Astrocyte (in vitro differentiated cells and primary cell): ENCODE measurements around the gene CAV1. TPM values are rescaled to one million over a fixed set of nuclear protein-coding genes. Genes with fewer than 3 reads are reported as not detected.
A peak's percentile ranks its signal among the peaks of the same experiment; 100 is the strongest.

Experiments used
- DNase-seq: peaks from one replicate; pipeline ENCODE4 v3.0.0-alpha.2; 2010; ENCODE audit warnings: low read depth
- FAIRE-seq: peaks from 2 replicates; lab custom pipeline; 2011; peaks lifted over from hg19 to GRCh38; lab: Jason Lieb, UNC
- H2AFZ ChIP-seq: 2 replicates; pipeline ENCODE4 v1.6.0; 2012; ENCODE audit warnings: low read depth, low read length, inconsistent platforms
- H3K27ac ChIP-seq: 2 replicates; pipeline ENCODE4 v1.5.1; 2011; ENCODE audit warnings: low read depth, low read length, inconsistent platforms
- H3K27me3 ChIP-seq: 2 replicates; pipeline ENCODE4 v1.6.0; 2011; ENCODE audit warnings: low read length, inconsistent platforms; ENCODE audit not compliant: insufficient read depth
- H3K36me3 ChIP-seq: 2 replicates; pipeline ENCODE4 v1.5.1; 2011; ENCODE audit warnings: low read length, inconsistent platforms; ENCODE audit not compliant: insufficient read depth
- H3K4me1 ChIP-seq: 2 replicates; pipeline ENCODE4 v1.5.1; 2011; ENCODE audit warnings: low read length, inconsistent platforms; ENCODE audit not compliant: insufficient read depth
- H3K4me2 ChIP-seq: 2 replicates; pipeline ENCODE4 v1.6.0; 2012; ENCODE audit warnings: low read length, inconsistent platforms
- H3K4me3 ChIP-seq: 2 replicates; pipeline ENCODE4 v1.5.1; 2011; ENCODE audit warnings: low read depth, mild to moderate bottlenecking, low read length, inconsistent platforms; ENCODE audit not compliant: insufficient read depth
- H3K79me2 ChIP-seq: 2 replicates; pipeline ENCODE4 v1.6.0; 2012; ENCODE audit warnings: mild to moderate bottlenecking, low read length, inconsistent platforms; ENCODE audit not compliant: insufficient read depth
- H3K9ac ChIP-seq: 2 replicates; pipeline ENCODE4 v1.6.0; 2012; ENCODE audit warnings: mild to moderate bottlenecking, low read length, inconsistent platforms
- H3K9me3 ChIP-seq: 2 replicates; pipeline ENCODE4 v1.5.1; 2012; ENCODE audit warnings: low read depth, mild to moderate bottlenecking, low read length, inconsistent platforms; ENCODE audit not compliant: insufficient read depth
- H4K20me1 ChIP-seq: 2 replicates; pipeline ENCODE4 v1.6.0; 2012; ENCODE audit warnings: low read length, inconsistent platforms; ENCODE audit not compliant: insufficient read depth
- H3K27ac Mint-ChIP-seq: one replicate; pipeline ENCODE4 v1.8.0; 2021; ENCODE audit warnings: mild to moderate bottlenecking, mixed read lengths; ENCODE audit not compliant: unreplicated experiment
- H3K27me3 Mint-ChIP-seq: one replicate; pipeline ENCODE4 v1.8.0; 2021; ENCODE audit warnings: low read depth, mixed read lengths; ENCODE audit not compliant: unreplicated experiment
- H3K36me3 Mint-ChIP-seq: one replicate; pipeline ENCODE4 v1.8.0; 2021; ENCODE audit warnings: low read depth, mixed read lengths; ENCODE audit not compliant: unreplicated experiment
- H3K4me1 Mint-ChIP-seq: one replicate; pipeline ENCODE4 v1.8.0; 2021; ENCODE audit warnings: low read depth, mixed read lengths; ENCODE audit not compliant: unreplicated experiment
- H3K4me3 Mint-ChIP-seq: one replicate; pipeline ENCODE4 v1.8.0; 2021; ENCODE audit warnings: mild to moderate bottlenecking, moderate library complexity, mixed read lengths; ENCODE audit not compliant: unreplicated experiment
- H3K9me3 Mint-ChIP-seq: one replicate; pipeline ENCODE4 v1.8.0; 2021; ENCODE audit warnings: mild to moderate bottlenecking, mixed read lengths; ENCODE audit not compliant: unreplicated experiment
- CTCF ChIP-seq: IDR thresholded peaks from 2 replicates; pipeline ENCODE4 v1.5.1; 2011; ENCODE audit warnings: low read depth, mild to moderate bottlenecking, inconsistent platforms, low read length, moderate library complexity; ENCODE audit not compliant: insufficient read depth
- EZH2 ChIP-seq: IDR thresholded peaks from 2 replicates; pipeline ENCODE4 v1.6.1; 2012; ENCODE audit warnings: mild to moderate bottlenecking, low read length, inconsistent platforms; ENCODE audit not compliant: insufficient read depth
- total RNA-seq: library from RNA; stranded (reverse); gene quantifications from 2 replicates; pipeline ENCODE4 v1.2.1, GENCODE V29; 2021

CAV1 gene
- total RNA-seq, 1 donor from 2014 or later = 472 TPM

- Histone ChIP-seq H3K9me3 (no peaks in the 10 kb centered on the region), H3K27ac (peak within 1 kb of the TSS; percentile 78), H3K4me2 (peak within 1 kb of the TSS; percentile 87), H3K9ac (peak within 1 kb of the TSS; percentile 86), H3K27me3 (no peaks in the 10 kb centered on the region), H3K4me3 (peak within 1 kb of the TSS; percentile 76), H3K36me3 (peaks cover 4% of the 10 kb centered on the region), H3K4me1 (peaks cover 16% of the 10 kb centered on the region), H3K79me2 (peaks cover 45% of the 10 kb centered on the region), H2AFZ (peak within 1 kb of the TSS; percentile 92), H4K20me1 (no peaks in the 10 kb centered on the region)
- H3K4me1 Mint-ChIP-seq = peaks cover 19% of the 10 kb centered on the region
- H3K36me3 Mint-ChIP-seq = peaks cover 3% of the 10 kb centered on the region
- FAIRE-seq (no peak), DNase-seq (peak; percentile 41)
- peaks cover 7% of the 10 kb centered on the region for H3K9me3 Mint-ChIP-seq
- H3K27ac Mint-ChIP-seq = peak within 1 kb of the TSS; percentile 84
- H3K4me3 Mint-ChIP-seq = peak within 1 kb of the TSS; percentile 91
- TF ChIP-seq CTCF (no peak), EZH2 (no peak)
- H3K27me3 Mint-ChIP-seq = no peaks in the 10 kb centered on the region
Observed at GRCh38 chr7:116499168-116500077, 25.4 kb upstream of the CAV1 start, which contains the start of gene CAV2. TSS of gene CAV2 (plus strand) at chr7:116499738. CDS start at chr7:116499782, 44 bp downstream.

GRCh38 chr7:116500078-116500853, 24.6 kb upstream of the CAV1 start:
- peaks cover 23% of the 10 kb centered on the region for H3K4me1 Mint-ChIP-seq
- peak; percentile 75 for DNase-seq

More at GRCh38 chr7:116500078-116500853, 24.6 kb upstream of the CAV1 start:
- Mint-ChIP-seq H3K27me3 (no peaks in the 10 kb centered on the region), H3K9me3 (peaks cover 7% of the 10 kb centered on the region), H3K36me3 (peaks cover 8% of the 10 kb centered on the region), H3K27ac (peak overlapping the region; percentile 75), H3K4me3 (peak overlapping the region; percentile 91)
- Histone ChIP-seq H3K9me3 (no peaks in the 10 kb centered on the region), H3K4me3 (peak overlapping the region; percentile 76), H3K4me1 (peaks cover 16% of the 10 kb centered on the region), H3K36me3 (peaks cover 8% of the 10 kb centered on the region), H3K9ac (peak overlapping the region; percentile 86), H3K27ac (peak overlapping the region; percentile 78), H3K79me2 (peaks cover 53% of the 10 kb centered on the region), H2AFZ (peak overlapping the region; percentile 74), H4K20me1 (no peaks in the 10 kb centered on the region), H3K4me2 (peak overlapping the region; percentile 87), H3K27me3 (no peaks in the 10 kb centered on the region)
- TF ChIP-seq EZH2 = no peak
- no peak for TF ChIP-seq CTCF
- FAIRE-seq = no peak
